Heart left ventricle (tissue), 16 donors: ENCODE measurements around the gene GDPD4. TPM values are rescaled to one million over a fixed set of nuclear protein-coding genes. Genes with fewer than 3 reads are reported as not detected.

Experiments used
- ATAC-seq, 4 donors: fragments of 200-7000 bp; cut with Tn5 transposase; one replicate each; pipeline ENCODE4 v1.9.1; 2020 to 2022; ENCODE audit warnings: moderate library complexity in 4 of 4, mild to moderate bottlenecking in 3 of 4, moderate number of reproducible peaks in 1 of 4
- DNase-seq, 5 donors: peaks; one replicate each; pipeline ENCODE4 v3.0.0-alpha.2; 2020
- H3K27ac ChIP-seq, 12 donors: fragments of 200-600 bp; sonication (generic) in 4 of 12; one replicate each; pipeline versions ENCODE4 v1.5.0 to v1.8.0; 2016 to 2022; ENCODE audit warnings: mild to moderate bottlenecking in 2 of 12
- H3K27me3 ChIP-seq, 9 donors: fragments of 200-600 bp; sonication (generic) in 2 of 9; one replicate each; pipeline versions ENCODE4 v1.5.1 to v1.8.0; 2016 to 2022; ENCODE audit warnings: mild to moderate bottlenecking in 3 of 9
- H3K36me3 ChIP-seq, 9 donors: fragments of 200-600 bp; sonication (generic) in 2 of 9; one replicate each; pipeline versions ENCODE4 v1.5.0 to v1.8.0; 2018 to 2022; ENCODE audit warnings: mild to moderate bottlenecking in 2 of 9
- H3K4me1 ChIP-seq, 12 donors: fragments of 200-600 bp; sonication (generic) in 4 of 12; one replicate each; pipeline versions ENCODE4 v1.5.0 to v1.8.0; 2016 to 2022; ENCODE audit warnings: mild to moderate bottlenecking in 3 of 12
- H3K4me3 ChIP-seq, 12 donors: fragments of 200-600 bp; sonication (generic) in 4 of 12; one replicate each; pipeline versions ENCODE4 v1.5.0 to v1.8.0; 2017 to 2022; ENCODE audit warnings: mild to moderate bottlenecking in 9 of 12, moderate library complexity in 4 of 12
- H3K9me3 ChIP-seq, 12 donors: fragments of 200-600 bp; sonication (generic) in 4 of 12; one replicate each; pipeline versions ENCODE4 v1.5.0 to v1.8.0; 2016 to 2022; ENCODE audit warnings: mild to moderate bottlenecking in 1 of 12
- CTCF ChIP-seq, 12 donors: fragments of 200-600 bp; sonication (generic) in 4 of 12; IDR thresholded peaks; one replicate each; pipeline versions ENCODE4 v1.5.0 to v1.8.0; 2018 to 2022; ENCODE audit warnings: antibody characterized with exemption in 12 of 12, mild to moderate bottlenecking in 5 of 12
- POLR2A ChIP-seq, 2 donors: fragments of 450-650 bp; IDR thresholded peaks; one replicate each; pipeline ENCODE4 v1.6.1; 2017; ENCODE audit warnings: antibody characterized with exemption in 2 of 2, mild to moderate bottlenecking in 2 of 2, moderate library complexity in 2 of 2
- WGBS, 4 donors: extraction: QIAGEN DNeasy Blood & Tissue Kit in 2 of 4; methylation state at CpG; one replicate each; pipeline versions ENCODE4 v1.1.5 to v1.1.7; 2013 to 2018; 5-methylcytosine and 5-hydroxymethylcytosine counted together
- intact Hi-C, 10 donors: fragments of 100-400 bp; cut with DNase I; formaldehyde crosslinking; loops; one replicate each; pipeline versions ENCODE4 v1.11.1 to v1.14.2; 2022
- polyA plus RNA-seq, 2 donors: library from polyadenylated mRNA; stranded (reverse); fragments of 200-250 nt; gene quantifications; one replicate each; pipeline ENCODE4 v1.2.3, GENCODE V29; 2013
- total RNA-seq, 9 donors: library from RNA; depleted of rRNA in 2 of 9; stranded (reverse); fragments of >200 nt in 2 of 9; fragmentation: NEBNext Ultra II Directional in 3 of 9; extraction: Animal tissue kit (Norgen Biotek cat#: 25700) in 3 of 9; gene quantifications; one replicate each; pipeline versions ENCODE4 v1.1.0 to v1.2.4, GENCODE V29; 2016 to 2023
- donor health status: ischemic (EF 13 %, LVEDD 7.1; RV severe dilation, severe dysfunction).
- donor health status: healthy with polysubstance abuse.
- donor health status: DM: no; HTN: yes; CAD: no.
- donor health status: DM: no; HTN: no; CAD: no.
- donor health status: ischemic (EF 25% LVEDD 6.9; RV normal size, moderate dysfunction).
- donor health status: ischemic (EF 25% LVEDD 5.7; RV mildly dilated, moderate dysfunction).
- donor health status: healthy.
- donor health status: DM: yes; HTN: yes; CAD: no.
- donor health status: ischemic (EF 35%, LVEDD 5.7; RV mildly dilated, moderate dysfunction).
- donor health status: nonischemic (EF 11% LVEDD 7.7; RV severe dilation, severe dysfunction).
- donor health status: DM: yes; HTN: yes; CAD: no.
- donor health status: PGD.
- donor health status: ischemic (EF 29% LVEDD 5.4; RV normal size, mild dysfunction).
- donor health status: nonischemic (EF 23%, LVEDD 6.1; RV moderate dilation, normal function).

Gene GDPD4
- total and polyA plus RNA-seq, 11 donors = 0.19 TPM; not detected in 10

- no peaks in the 10 kb centered on the region for H3K9me3 ChIP-seq
- no peak for DNase-seq
- no peak for ATAC-seq
- TF ChIP-seq POLR2A (IDR thresholded peaks at IDR 0.05) (no peak), CTCF (IDR thresholded peaks at IDR 0.05) (no peak)
- 83 to 88% (median 86%) methylated on average over 13 of the region's 13 CpGs for WGBS, 4 donors
- intact Hi-C loops = no loop called here
- no peak overlapping the region for H3K27ac ChIP-seq
- peaks cover 0 to 5% (median 0%) of the 10 kb centered on the region in 9 donors for H3K36me3 ChIP-seq
- no peaks in the 10 kb centered on the region for H3K4me1 ChIP-seq
- H3K27me3 ChIP-seq = no peaks in the 10 kb centered on the region
- no peak overlapping the region for H3K4me3 ChIP-seq
These were observed 88.4 kb downstream of the GDPD4 start for GRCh38 chr11:77213029-77213579.

DNA sequence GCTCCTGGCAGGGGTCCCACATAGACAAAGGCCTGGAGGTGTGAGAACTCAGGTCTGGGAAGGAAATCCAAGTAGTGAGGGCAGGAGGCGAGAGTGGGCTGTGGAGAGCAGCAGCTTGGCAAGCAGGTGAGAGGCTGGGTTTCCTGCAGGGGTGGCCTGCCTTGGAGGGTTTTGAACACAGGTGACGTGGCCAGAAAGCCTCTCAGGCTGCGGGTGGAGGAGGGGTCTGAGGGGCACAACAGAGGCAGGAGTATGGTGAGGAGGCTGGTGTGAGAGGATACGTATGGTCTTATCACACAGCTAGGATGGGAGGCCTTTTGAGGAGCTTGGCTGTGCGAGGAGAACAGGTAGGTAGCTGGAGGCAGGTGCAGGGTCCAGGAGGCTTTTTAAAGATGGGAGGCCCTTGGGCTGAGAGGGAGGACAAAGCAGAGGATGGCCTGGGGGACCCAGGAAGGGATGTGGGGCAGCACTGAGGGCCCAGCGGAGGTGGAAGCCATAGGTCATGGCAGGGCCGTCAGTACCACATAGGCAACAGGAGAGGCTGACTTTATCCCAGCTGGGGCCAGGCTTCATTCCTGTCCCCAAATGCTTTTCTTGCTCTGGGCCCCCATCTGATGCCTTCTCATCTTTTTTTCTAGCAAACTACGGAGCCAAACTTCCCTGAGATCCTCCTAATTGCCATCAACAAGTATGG, 89.0 kb downstream of the GDPD4 start:
- Histone ChIP-seq H3K4me1 (no peaks in the 10 kb centered on the region), H3K27ac (no peak overlapping the region), H3K27me3 (no peaks in the 10 kb centered on the region), H3K36me3 (peaks cover 0 to 5% (median 0%) of the 10 kb centered on the region in 9 donors), H3K4me3 (no peak overlapping the region), H3K9me3 (no peaks in the 10 kb centered on the region)
- no peak for DNase-seq
- 88 to 93% (median 91%) methylated on average over 8 of the region's 8 CpGs for WGBS, 4 donors
- TF ChIP-seq POLR2A (IDR thresholded peaks at IDR 0.05) (no peak), CTCF (IDR thresholded peaks at IDR 0.05) (no peak)
- intact Hi-C loops = no loop called here
- ATAC-seq = no peak

GRCh38 chr11:77211594-77212251, 89.8 kb downstream of the GDPD4 start:
- Histone ChIP-seq H3K9me3 (no peaks in the 10 kb centered on the region), H3K4me3 (no peak overlapping the region), H3K36me3 (peaks cover 0 to 5% (median 0%) of the 10 kb centered on the region in 9 donors), H3K4me1 (no peaks in the 10 kb centered on the region), H3K27ac (no peak overlapping the region), H3K27me3 (no peaks in the 10 kb centered on the region)
- ATAC-seq = no peak
- TF ChIP-seq CTCF (IDR thresholded peaks at IDR 0.05) (no peak), POLR2A (IDR thresholded peaks at IDR 0.05) (no peak)
- WGBS, 4 donors = 78 to 90% (median 87%) methylated on average over 9 to 11 of the region's 11 CpGs
- intact Hi-C loops = no loop called here
- DNase-seq = no peak

GRCh38 chr11:77211040-77211451, 90.4 kb downstream of the GDPD4 start:
- H3K27me3 ChIP-seq = no peaks in the 10 kb centered on the region
- no peak overlapping the region for H3K27ac ChIP-seq
- intact Hi-C loops = no loop called here
- no peaks in the 10 kb centered on the region for H3K9me3 ChIP-seq
- DNase-seq = no peak
- H3K4me1 ChIP-seq = no peaks in the 10 kb centered on the region
- no peak for TF ChIP-seq CTCF (IDR thresholded peaks at IDR 0.05)
- TF ChIP-seq POLR2A (IDR thresholded peaks at IDR 0.05) = no peak
- H3K4me3 ChIP-seq = no peak overlapping the region
- WGBS, 4 donors = 87 to 94% (median 92%) methylated on average over 9 to 14 of the region's 14 CpGs
- peaks cover 0 to 5% (median 0%) of the 10 kb centered on the region in 9 donors for H3K36me3 ChIP-seq
- ATAC-seq = no peak
